Naive thymus-derived CD4-positive, alpha-beta T cell (primary cell): ENCODE data around the gene KRT78. TPM values are rescaled to one million over a fixed set of nuclear protein-coding genes. Genes with fewer than 3 reads are reported as not detected.

Experiments used
- ATAC-seq: fragments of 150-1000 bp; cut with Tn5 transposase; 2 replicates; pipeline ENCODE4 v1.10.0; 2021; ENCODE audit warnings: mild to moderate bottlenecking, moderate library complexity
- CTCF ChIA-PET: fragments of 350-600 bp; sonication (Branson Sonifier 250); formaldehyde crosslinking; loops from one replicate; lab custom pipeline; 2021; ENCODE audit warnings: antibody characterized with exemption; lab: Charles Lee
- POLR2A ChIA-PET: fragments of 350-600 bp; sonication (Branson Sonifier 250); formaldehyde crosslinking; loops from one replicate; lab custom pipeline; 2021; ENCODE audit warnings: antibody characterized with exemption, inconsistent platforms; lab: Charles Lee
- DNase-seq, 9 donors: peaks; one replicate each; pipeline versions ENCODE4 v3.0.0 to v3.0.0-alpha.2; 2020 to 2022; ENCODE audit warnings: mixed read lengths in 1 of 9
- H3K27ac ChIP-seq: one replicate; pipeline ENCODE4 v1.7.0; 2013; ENCODE audit warnings: mild to moderate bottlenecking, low read depth, low read length, moderate library complexity
- H3K27me3 ChIP-seq, 2 donors: one replicate each; pipeline ENCODE4 v1.7.0; 2013; ENCODE audit warnings: low read length in 2 of 2, mild to moderate bottlenecking in 2 of 2, moderate library complexity in 2 of 2; ENCODE audit not compliant: control insufficient read depth in 2 of 2, insufficient read depth in 2 of 2
- H3K36me3 ChIP-seq, 3 experiments: 1 replicate in 2 of 3; 2 replicates in 1 of 3; pipeline ENCODE4 v1.7.0; 2013; ENCODE audit warnings: low read length in 3 of 3, mild to moderate bottlenecking in 3 of 3, moderate library complexity in 1 of 3; ENCODE audit not compliant: insufficient read depth in 3 of 3, control insufficient read depth in 2 of 3
- H3K4me1 ChIP-seq, 2 donors: one replicate each; pipeline ENCODE4 v1.7.0; 2013; ENCODE audit warnings: low read length in 2 of 2, mild to moderate bottlenecking in 2 of 2, moderate library complexity in 1 of 2; ENCODE audit not compliant: control insufficient read depth in 2 of 2, insufficient read depth in 2 of 2
- H3K4me3 ChIP-seq: 2 replicates; pipeline ENCODE4 v1.7.0; 2013; ENCODE audit warnings: mild to moderate bottlenecking, low read length
- H3K9me3 ChIP-seq, 3 experiments: 1 replicate in 2 of 3; 2 replicates in 1 of 3; pipeline ENCODE4 v1.7.0; 2013; ENCODE audit warnings: low read length in 3 of 3; ENCODE audit not compliant: control insufficient read depth in 2 of 3
- H3K27ac Mint-ChIP-seq, 9 donors: one replicate each; pipeline ENCODE4 v1.8.0; 2020 to 2022; ENCODE audit warnings: mixed read lengths in 9 of 9, mild to moderate bottlenecking in 8 of 9, moderate library complexity in 5 of 9, inconsistent platforms in 2 of 9
- H3K27me3 Mint-ChIP-seq, 5 donors: one replicate each; pipeline ENCODE4 v1.8.0; 2021 to 2022; ENCODE audit warnings: mixed read lengths in 5 of 5, mild to moderate bottlenecking in 1 of 5
- H3K36me3 Mint-ChIP-seq, 5 donors: one replicate each; pipeline ENCODE4 v1.8.0; 2020 to 2022; ENCODE audit warnings: mixed read lengths in 5 of 5, mild to moderate bottlenecking in 3 of 5, inconsistent platforms in 1 of 5
- H3K4me1 Mint-ChIP-seq, 7 donors: one replicate each; pipeline ENCODE4 v1.8.0; 2020 to 2022; ENCODE audit warnings: mixed read lengths in 7 of 7, mild to moderate bottlenecking in 3 of 7, inconsistent platforms in 1 of 7
- H3K4me3 Mint-ChIP-seq, 10 donors: one replicate each; pipeline ENCODE4 v1.8.0; 2020 to 2022; ENCODE audit warnings: mild to moderate bottlenecking in 10 of 10, mixed read lengths in 10 of 10, moderate library complexity in 6 of 10, inconsistent platforms in 2 of 10
- H3K9me3 Mint-ChIP-seq, 11 donors: one replicate each; pipeline ENCODE4 v1.8.0; 2020 to 2022; ENCODE audit warnings: mixed read lengths in 11 of 11, mild to moderate bottlenecking in 4 of 11, inconsistent platforms in 1 of 11, moderate library complexity in 1 of 11
- intact Hi-C, 2 donors: fragments of 100-400 bp; cut with micrococcal nuclease; formaldehyde crosslinking; loops; one replicate each; pipeline ENCODE4 v1.15.1; 2023
- polyA plus RNA-seq, 2 donors: library from polyadenylated mRNA; unstranded; fragments of 300-500 nt; fragmentation: Illumina TruSeq; gene quantifications; one replicate each; pipeline ENCODE4 v1.2.3, GENCODE V29; 2021
- total RNA-seq, 6 experiments: library from RNA in 5 of 6; stranded (reverse) in 5 of 6; gene quantifications; 1 replicate in 5 of 6; 2 replicates in 1 of 6; pipeline ENCODE4 v1.2.3 and lab custom pipeline; 2021 to 2026

Gene KRT78
- total RNA-seq, result not detected
- not detected for polyA plus RNA-seq
- not detected for total RNA-seq (lab: John Stamatoyannopoulos, UW)

- POLR2A ChIA-PET, result no interaction called here
- ATAC-seq (no peak), DNase-seq (no peak)
- no peaks in the 10 kb centered on the region for H3K27me3 ChIP-seq
- H3K4me1 ChIP-seq, result no peaks in the 10 kb centered on the region
- no peaks in the 10 kb centered on the region for H3K36me3 ChIP-seq
- no peak within 1 kb of the TSS for H3K27ac ChIP-seq
- Mint-ChIP-seq H3K27me3 (peaks cover 0 to 18% (median 0%) of the 10 kb centered on the region in 5 donors), H3K36me3 (no peaks in the 10 kb centered on the region), H3K4me3 (no peak within 1 kb of the TSS), H3K27ac (peak within 1 kb of the TSS in 1 of 9 donors; percentile 31), H3K9me3 (peaks cover 0 to 2% (median 0%) of the 10 kb centered on the region in 11 donors), H3K4me1 (no peaks in the 10 kb centered on the region)
- no peaks in the 10 kb centered on the region for H3K9me3 ChIP-seq
- intact Hi-C loops, result no loop called here
- CTCF ChIA-PET, result no interaction called here
- H3K4me3 ChIP-seq, result no peak within 1 kb of the TSS
Measured at GRCh38 chr12:52848661-52849255, at the start of gene KRT78. Gene KRT78 (minus strand): TSS chr12:52848994. CDS start chr12:52848930, 64 bp downstream.

GRCh38 chr12:52896190-52897100 lies 47.7 kb upstream of the KRT78 start:
- Mint-ChIP-seq H3K4me1 (no peaks in the 10 kb centered on the region), H3K4me3 (no peak overlapping the region), H3K27me3 (peaks cover 0 to 10% (median 0%) of the 10 kb centered on the region in 5 donors), H3K36me3 (no peaks in the 10 kb centered on the region), H3K9me3 (peaks cover 0 to 2% (median 0%) of the 10 kb centered on the region in 11 donors), H3K27ac (no peak overlapping the region)
- DNase-seq, result no peak
- Histone ChIP-seq H3K27ac (no peak overlapping the region), H3K9me3 (no peaks in the 10 kb centered on the region), H3K4me3 (no peak overlapping the region), H3K27me3 (no peaks in the 10 kb centered on the region), H3K36me3 (no peaks in the 10 kb centered on the region), H3K4me1 (no peaks in the 10 kb centered on the region)
- intact Hi-C loops, result no loop called here
- peak; percentile 41 for ATAC-seq
- ChIA-PET POLR2A (no interaction called here), CTCF (interaction anchor here (1.1 to 4.5 kb wide), 2 partner anchors 11 to 84 kb away, joined by 3 to 21 read pairs; no protein-coding TSS in a partner anchor)

GRCh38 chr12:52895726-52896189 lies 47.0 kb upstream of the KRT78 start:
- intact Hi-C loops, result no loop called here
- ChIA-PET POLR2A (no interaction called here), CTCF (interaction anchor here (1.1 to 4.5 kb wide), 2 partner anchors 11 to 84 kb away, joined by 3 to 21 read pairs; no protein-coding TSS in a partner anchor)
- H3K36me3 ChIP-seq, result no peaks in the 10 kb centered on the region
- ATAC-seq (peak; percentile 12), DNase-seq (no peak)
- H3K27me3 ChIP-seq, result no peaks in the 10 kb centered on the region
- no peak overlapping the region for H3K4me3 ChIP-seq
- no peak overlapping the region for H3K4me3 Mint-ChIP-seq
- no peaks in the 10 kb centered on the region for H3K4me1 ChIP-seq
- H3K27me3 Mint-ChIP-seq, result peaks cover 0 to 10% (median 0%) of the 10 kb centered on the region in 5 donors
- no peaks in the 10 kb centered on the region for H3K36me3 Mint-ChIP-seq
- H3K27ac Mint-ChIP-seq, result no peak overlapping the region
- no peak overlapping the region for H3K27ac ChIP-seq
- peaks cover 0 to 2% (median 0%) of the 10 kb centered on the region in 11 donors for H3K9me3 Mint-ChIP-seq
- H3K4me1 Mint-ChIP-seq, result no peaks in the 10 kb centered on the region
- no peaks in the 10 kb centered on the region for H3K9me3 ChIP-seq

GRCh38 chr12:52892974-52893373 lies 44.2 kb upstream of the KRT78 start:
- POLR2A ChIA-PET, result no interaction called here
- Mint-ChIP-seq H3K36me3 (no peaks in the 10 kb centered on the region), H3K4me1 (no peaks in the 10 kb centered on the region), H3K27ac (no peak overlapping the region), H3K9me3 (peaks cover 0 to 2% (median 0%) of the 10 kb centered on the region in 11 donors), H3K27me3 (peaks cover 0 to 10% (median 4%) of the 10 kb centered on the region in 5 donors), H3K4me3 (no peak overlapping the region)
- CTCF ChIA-PET, result interaction anchor here (0.6 to 1.1 kb wide), 4 partner anchors 87 to 417 kb away, joined by 3 to 5 read pairs (median 4); no protein-coding TSS in a partner anchor
- Histone ChIP-seq H3K4me1 (no peaks in the 10 kb centered on the region), H3K9me3 (no peaks in the 10 kb centered on the region), H3K27ac (no peak overlapping the region), H3K36me3 (no peaks in the 10 kb centered on the region), H3K4me3 (no peak overlapping the region), H3K27me3 (no peaks in the 10 kb centered on the region)
- DNase-seq (no peak), ATAC-seq (no peak)
- intact Hi-C loops, result no loop called here

GRCh38 chr12:52892207-52892852 lies 43.5 kb upstream of the KRT78 start:
- Histone ChIP-seq H3K27me3 (no peaks in the 10 kb centered on the region), H3K36me3 (no peaks in the 10 kb centered on the region), H3K27ac (no peak overlapping the region), H3K4me3 (no peak overlapping the region), H3K4me1 (no peaks in the 10 kb centered on the region), H3K9me3 (no peaks in the 10 kb centered on the region)
- CTCF ChIA-PET, result interaction anchor here (0.6 to 1.1 kb wide), 3 partner anchors 88 to 417 kb away, joined by 3 to 4 read pairs (median 3); no protein-coding TSS in a partner anchor
- no peaks in the 10 kb centered on the region for H3K4me1 Mint-ChIP-seq
- no peak overlapping the region for H3K4me3 Mint-ChIP-seq
- H3K36me3 Mint-ChIP-seq, result no peaks in the 10 kb centered on the region
- POLR2A ChIA-PET, result no interaction called here
- no peak overlapping the region for H3K27ac Mint-ChIP-seq
- intact Hi-C loops, result no loop called here
- no peak for DNase-seq
- no peak for ATAC-seq
- H3K27me3 Mint-ChIP-seq, result peaks cover 0 to 10% (median 4%) of the 10 kb centered on the region in 5 donors
- peaks cover 0 to 2% (median 0%) of the 10 kb centered on the region in 11 donors for H3K9me3 Mint-ChIP-seq

- DNase-seq (no peak), ATAC-seq (no peak)
- Histone ChIP-seq H3K27me3 (no peaks in the 10 kb centered on the region), H3K4me3 (no peak overlapping the region), H3K4me1 (no peaks in the 10 kb centered on the region), H3K36me3 (no peaks in the 10 kb centered on the region), H3K27ac (no peak overlapping the region), H3K9me3 (no peaks in the 10 kb centered on the region)
- Mint-ChIP-seq H3K9me3 (peaks cover 0 to 2% (median 0%) of the 10 kb centered on the region in 11 donors), H3K4me3 (no peak overlapping the region), H3K27me3 (peaks cover 0 to 10% (median 3%) of the 10 kb centered on the region in 5 donors), H3K27ac (no peak overlapping the region), H3K4me1 (no peaks in the 10 kb centered on the region), H3K36me3 (no peaks in the 10 kb centered on the region)
- ChIA-PET CTCF (interaction anchor here (0.6 kb wide), 1 partner anchor 28 kb away, joined by 7 read pairs; no protein-coding TSS in a partner anchor), POLR2A (no interaction called here)
- intact Hi-C loops, result no loop called here
Measured at GRCh38 chr12:52891044-52891443, 42.2 kb upstream of the KRT78 start.
